Ishikawa (cell line): ENCODE data around the gene KRTAP6-2.

Experiments used
- CEBPB ChIP-seq: IDR thresholded peaks from 2 replicates; pipeline ENCODE4 v1.6.1; 2012
- CREB1 ChIP-seq: IDR thresholded peaks from 2 replicates; pipeline ENCODE4 v1.6.1; 2012; ENCODE audit warnings: low read depth
- EGR1 ChIP-seq: IDR thresholded peaks from 2 replicates; pipeline ENCODE4 v1.6.1; 2012
- EP300 ChIP-seq: IDR thresholded peaks from 2 replicates; pipeline ENCODE4 v1.6.1; 2012; ENCODE audit warnings: borderline replicate concordance
- FOXM1 ChIP-seq: IDR thresholded peaks from 2 replicates; pipeline ENCODE4 v1.6.1; 2012; ENCODE audit warnings: low read depth, borderline replicate concordance
- MAX ChIP-seq: IDR thresholded peaks from 2 replicates; pipeline ENCODE4 v1.6.1; 2012
- NFIC ChIP-seq: IDR thresholded peaks from 2 replicates; pipeline ENCODE4 v1.6.1; 2012
- RAD21 ChIP-seq: IDR thresholded peaks from 2 replicates; pipeline ENCODE4 v1.6.1; 2012; ENCODE audit warnings: low read depth
- REST ChIP-seq: IDR thresholded peaks from 2 replicates; pipeline ENCODE4 v1.6.1; 2012; ENCODE audit warnings: low read depth, mild to moderate bottlenecking
- TAF1 ChIP-seq: IDR thresholded peaks from 2 replicates; pipeline ENCODE4 v1.6.1; 2012; ENCODE audit warnings: low read depth, mild to moderate bottlenecking
- TCF12 ChIP-seq: IDR thresholded peaks from 2 replicates; pipeline ENCODE4 v1.6.1; 2012; ENCODE audit warnings: low read depth
- TEAD4 ChIP-seq: IDR thresholded peaks from 2 replicates; pipeline ENCODE4 v1.6.1; 2012
- YY1 ChIP-seq: IDR thresholded peaks from 2 replicates; pipeline ENCODE4 v1.6.1; 2012; ENCODE audit warnings: low read depth
- ZBTB7A ChIP-seq: IDR thresholded peaks from 2 replicates; pipeline ENCODE4 v1.6.1; 2012; ENCODE audit warnings: low read depth
- TF ChIP-seq, protein P1 (sequence below): IDR thresholded peaks from 2 replicates; pipeline ENCODE4 v1.6.1; 2012

Gene KRTAP6-2, protein sequence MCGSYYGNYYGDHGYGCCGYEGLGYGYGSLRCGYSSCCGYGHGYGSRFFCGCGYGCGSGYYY

GRCh38 chr21:30598802-30599201, at the start of gene KRTAP6-2:
Gene KRTAP6-2 (minus strand): TSS chr21:30598902. CDS start chr21:30598874, 28 bp downstream.
- TF ChIP-seq, protein P1, sequence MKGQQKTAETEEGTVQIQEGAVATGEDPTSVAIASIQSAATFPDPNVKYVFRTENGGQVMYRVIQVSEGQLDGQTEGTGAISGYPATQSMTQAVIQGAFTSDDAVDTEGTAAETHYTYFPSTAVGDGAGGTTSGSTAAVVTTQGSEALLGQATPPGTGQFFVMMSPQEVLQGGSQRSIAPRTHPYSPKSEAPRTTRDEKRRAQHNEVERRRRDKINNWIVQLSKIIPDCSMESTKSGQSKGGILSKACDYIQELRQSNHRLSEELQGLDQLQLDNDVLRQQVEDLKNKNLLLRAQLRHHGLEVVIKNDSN, result no peak
- TF ChIP-seq REST (no peak), TCF12 (no peak), TAF1 (no peak)

DNA sequence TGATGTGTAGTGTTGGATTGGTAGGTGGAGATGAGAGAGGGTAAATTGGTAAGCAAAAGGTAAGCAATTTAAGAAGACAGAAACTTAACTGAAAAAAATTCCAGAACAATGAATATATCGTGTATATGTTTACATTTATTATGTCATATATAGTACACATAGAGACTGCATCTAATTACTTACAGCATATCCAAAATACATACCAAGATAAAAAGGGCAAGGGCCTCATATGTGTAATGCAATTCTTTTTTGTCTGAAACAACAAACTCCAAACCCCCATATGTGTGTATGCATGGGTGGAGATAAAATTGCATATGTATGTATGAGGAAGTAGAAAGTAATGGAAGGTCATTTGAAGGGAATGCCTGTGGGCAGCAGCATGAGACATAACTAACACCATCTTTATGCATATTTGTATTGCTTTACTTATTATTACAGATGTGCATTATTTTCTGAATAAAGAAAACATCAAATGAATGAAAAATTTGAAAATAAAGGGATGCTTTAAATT, 48.3 kb upstream of the KRTAP6-2 start:
- TF ChIP-seq EP300, result no peak
- TF ChIP-seq YY1, result no peak
- TF ChIP-seq FOXM1, result no peak
- no peak for TF ChIP-seq TAF1
- TF ChIP-seq RAD21, result no peak
- no peak for TF ChIP-seq TCF12
- TF ChIP-seq NFIC, result no peak
- TF ChIP-seq REST, result no peak
- no peak for TF ChIP-seq TEAD4
- no peak for TF ChIP-seq MAX
- TF ChIP-seq CREB1, result no peak
- no peak for TF ChIP-seq ZBTB7A
- no peak for TF ChIP-seq CEBPB
- TF ChIP-seq, protein P1, result no peak
- TF ChIP-seq EGR1, result no peak

- TF ChIP-seq TAF1, result no peak
- TF ChIP-seq FOXM1, result no peak
- TF ChIP-seq, protein P1, result no peak
- no peak for TF ChIP-seq RAD21
- no peak for TF ChIP-seq MAX
- TF ChIP-seq EP300, result no peak
- no peak for TF ChIP-seq CEBPB
Observed at GRCh38 chr21:30642564-30642963, 43.9 kb upstream of the KRTAP6-2 start, which contains the start of gene KRTAP20-3. Gene KRTAP20-3 (plus strand): TSS chr21:30642864.

DNA sequence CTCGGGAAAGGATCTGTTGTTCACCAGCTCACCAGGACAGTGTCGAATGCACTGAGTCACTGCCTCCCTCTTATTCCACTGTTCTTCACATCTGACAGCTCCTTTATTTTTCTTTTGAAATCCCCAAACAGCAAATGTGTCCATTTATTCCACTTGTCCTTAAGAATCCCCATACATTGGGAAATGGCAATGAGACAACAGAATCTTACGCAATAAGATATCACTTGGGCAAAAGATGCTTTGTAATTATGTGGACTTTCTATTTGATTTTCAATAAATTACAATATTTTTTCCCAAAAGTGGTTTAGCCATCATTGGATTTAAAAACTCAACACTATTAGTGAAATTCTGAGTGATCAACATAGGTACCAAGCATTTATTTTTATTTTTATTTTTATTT, 40.0 kb upstream of the KRTAP6-2 start:
- TF ChIP-seq ZBTB7A (no peak), CEBPB (no peak), EGR1 (no peak), CREB1 (no peak), TEAD4 (no peak), EP300 (no peak), TAF1 (no peak), REST (no peak), YY1 (no peak), MAX (no peak), NFIC (no peak), RAD21 (no peak), FOXM1 (no peak), TCF12 (no peak)
- TF ChIP-seq, protein P1, result no peak
